ENCODE measurements around the gene GATA1.

GRCh38 chrX:48787505-48788443, 1.4 kb downstream of the GATA1 start:
- TF ChIP-seq CTCF (IDR thresholded peaks at IDR 0.05) (no peak), POLR2A (IDR thresholded peaks at IDR 0.05) (no peak)
